ENCODE results near the gene EHD4.

EHD4 gene

GRCh38 chr15:41972253-41973242 lies at the start of gene EHD4:
EHD4 (minus strand) TSS chr15:41972557; CDS start chr15:41972494, 63 bp downstream.
- peak; percentile 87 for FAIRE-seq
- peak; percentile 99 for DNase-seq (ENCODE audit: low spot score)

- DNase-seq (ENCODE audit: low spot score) (no peak), FAIRE-seq (no peak)
These were observed 49.2 kb upstream of the EHD4 start for GRCh38 chr15:42021593-42021992.

GRCh38 chr15:42020713-42021273 lies 48.4 kb upstream of the EHD4 start, which contains the start of gene PLA2G4E:
PLA2G4E (minus strand) TSS chr15:42021042; CDS start chr15:42021030, 12 bp downstream.
- FAIRE-seq: no peak
- no peak for DNase-seq (ENCODE audit: low spot score)

- DNase-seq (ENCODE audit: low spot score): no peak
- no peak for FAIRE-seq
These were observed 46.2 kb upstream of the EHD4 start for GRCh38 chr15:42018306-42019224.

- FAIRE-seq (no peak), DNase-seq (ENCODE audit: low spot score) (no peak)
These were observed 44.6 kb upstream of the EHD4 start for GRCh38 chr15:42016971-42017370.

- FAIRE-seq (no peak), DNase-seq (ENCODE audit: low spot score) (no peak)
These were observed 42.0 kb upstream of the EHD4 start for GRCh38 chr15:42014406-42014805.

- DNase-seq (ENCODE audit: low spot score): no peak
These were observed 40.6 kb upstream of the EHD4 start for GRCh38 chr15:42012928-42013482.

GRCh38 chr15:42012241-42012640 lies 39.9 kb upstream of the EHD4 start:
- DNase-seq (ENCODE audit: low spot score) (no peak), FAIRE-seq (no peak)

More at GRCh38 chr15:42012928-42013482, 40.6 kb upstream of the EHD4 start:
- no peak for FAIRE-seq

- FAIRE-seq (no peak), DNase-seq (ENCODE audit: low spot score) (no peak)
These were observed 38.7 kb upstream of the EHD4 start for GRCh38 chr15:42011074-42011473.

- peak; percentile 78 for DNase-seq (ENCODE audit: low spot score)
- no peak for FAIRE-seq
These were observed 38.1 kb upstream of the EHD4 start for GRCh38 chr15:42010434-42010833.

- DNase-seq (ENCODE audit: low spot score): no peak
- no peak for FAIRE-seq
These were observed 37.1 kb upstream of the EHD4 start for GRCh38 chr15:42009474-42009873.

GRCh38 chr15:42009022-42009421 lies 36.7 kb upstream of the EHD4 start:
- FAIRE-seq: no peak
- DNase-seq (ENCODE audit: low spot score): no peak

- no peak for FAIRE-seq
- no peak for DNase-seq (ENCODE audit: low spot score)
These were observed 35.0 kb upstream of the EHD4 start for GRCh38 chr15:42007386-42007785.

- DNase-seq (ENCODE audit: low spot score) (no peak), FAIRE-seq (no peak)
These were observed 30.0 kb upstream of the EHD4 start for GRCh38 chr15:42002333-42002732.

- no peak for DNase-seq (ENCODE audit: low spot score)
- FAIRE-seq: no peak
These were observed 28.9 kb upstream of the EHD4 start for GRCh38 chr15:42001236-42001635.

GRCh38 chr15:41999290-42000285 lies 27.2 kb upstream of the EHD4 start:
- FAIRE-seq (no peak), DNase-seq (ENCODE audit: low spot score) (no peak)

- FAIRE-seq (no peak), DNase-seq (ENCODE audit: low spot score) (no peak)
These were observed 25.5 kb upstream of the EHD4 start for GRCh38 chr15:41997845-41998244.

- FAIRE-seq (no peak), DNase-seq (ENCODE audit: low spot score) (no peak)
These were observed 24.7 kb upstream of the EHD4 start for GRCh38 chr15:41996921-41997592.

- no peak for FAIRE-seq
- no peak for DNase-seq (ENCODE audit: low spot score)
These were observed 24.0 kb upstream of the EHD4 start for GRCh38 chr15:41996376-41996775.
